ENCODE measurements around the gene LRP5.

GRCh38 chr11:68447015-68447801 is 134.8 kb downstream of the LRP5 start:
- TF ChIP-seq CTCF (IDR thresholded peaks at IDR 0.05; ENCODE audit: poor library complexity) = peak; percentile 82
- TF ChIP-seq EZH2 (IDR thresholded peaks at IDR 0.05; ENCODE audit: borderline replicate concordance) = no peak
- TF ChIP-seq EZH2phosphoT487 (IDR thresholded peaks at IDR 0.05; ENCODE audit: low read depth, severe bottlenecking, unreplicated experiment) = no peak
